ENCODE results near the gene NTPCR. TPM values are rescaled to one million over a fixed set of nuclear protein-coding genes. Genes with fewer than 3 reads are reported as not detected.
"Not testable (repeated sequence)": the region's sequence is repeated elsewhere in the genome, so short reads cannot be mapped to it uniquely, and the experiment has no call there.

Gene NTPCR
- total RNA-seq = 4.8 and 5.8 TPM in 2 replicates

- peak; percentile 93 to 94 for DNase-seq (ENCODE audit: low read depth in 2 of 2)
Observed at GRCh38 chr1:232950197-232951176, at the start of gene NTPCR. NTPCR (plus strand) TSS chr1:232950611; CDS start chr1:232950711, 100 bp downstream.

GRCh38 chr1:232900818-232901217 lies 49.6 kb upstream of the NTPCR start:
- DNase-seq (ENCODE audit: low read depth in 2 of 2) = no peak

GRCh38 chr1:232901255-232901654 lies 49.2 kb upstream of the NTPCR start:
- no peak for DNase-seq (ENCODE audit: low read depth in 2 of 2)

GRCh38 chr1:232902774-232903350 lies 47.5 kb upstream of the NTPCR start:
- DNase-seq (ENCODE audit: low read depth in 2 of 2) = no peak

- DNase-seq (ENCODE audit: low read depth in 2 of 2) = no peak
Observed at GRCh38 chr1:232904131-232904530, 46.3 kb upstream of the NTPCR start.

GRCh38 chr1:232904566-232904965 lies 45.8 kb upstream of the NTPCR start:
- peak in 1 of 2 donors; percentile 23 for DNase-seq (ENCODE audit: low read depth in 2 of 2)

- peak in 1 of 2 donors; percentile 51 for DNase-seq (ENCODE audit: low read depth in 2 of 2)
Observed at GRCh38 chr1:232905331-232906034, 44.9 kb upstream of the NTPCR start.

GRCh38 chr1:232906441-232906840 lies 44.0 kb upstream of the NTPCR start:
- DNase-seq (ENCODE audit: low read depth in 2 of 2) = no peak

GRCh38 chr1:232908831-232909230 lies 41.6 kb upstream of the NTPCR start:
- DNase-seq (ENCODE audit: low read depth in 2 of 2) = no peak

GRCh38 chr1:232909752-232910151 lies 40.7 kb upstream of the NTPCR start:
- DNase-seq (ENCODE audit: low read depth in 2 of 2) = no peak

- no peak for DNase-seq (ENCODE audit: low read depth in 2 of 2)
Observed at GRCh38 chr1:232911027-232911599, 39.3 kb upstream of the NTPCR start.

GRCh38 chr1:232912845-232913580 lies 37.4 kb upstream of the NTPCR start:
- no peak for DNase-seq (ENCODE audit: low read depth in 2 of 2)

GRCh38 chr1:232914271-232914670 lies 36.1 kb upstream of the NTPCR start:
- not testable (repeated sequence) for DNase-seq (ENCODE audit: low read depth in 2 of 2)

GRCh38 chr1:232915212-232915611 lies 35.2 kb upstream of the NTPCR start:
- no peak for DNase-seq (ENCODE audit: low read depth in 2 of 2)

- no peak for DNase-seq (ENCODE audit: low read depth in 2 of 2)
Observed at GRCh38 chr1:232917053-232917452, 33.4 kb upstream of the NTPCR start.

- DNase-seq (ENCODE audit: low read depth in 2 of 2) = no peak
Observed at GRCh38 chr1:232921381-232921780, 29.0 kb upstream of the NTPCR start.

GRCh38 chr1:232922485-232922884 lies 27.9 kb upstream of the NTPCR start:
- DNase-seq (ENCODE audit: low read depth in 2 of 2) = no peak

- no peak for DNase-seq (ENCODE audit: low read depth in 2 of 2)
Observed at GRCh38 chr1:232923739-232924386, 26.5 kb upstream of the NTPCR start.

GRCh38 chr1:232924874-232925273 lies 25.5 kb upstream of the NTPCR start:
- DNase-seq (ENCODE audit: low read depth in 2 of 2) = no peak

GRCh38 chr1:232925421-232926220 lies 24.8 kb upstream of the NTPCR start:
- DNase-seq (ENCODE audit: low read depth in 2 of 2) = no peak

Measured in lung microvascular endothelial cell (primary cell).